Esophagus muscularis mucosa (tissue), 3 donors: ENCODE results near the gene PLXNB3.

Source experiments
- POLR2AphosphoS5 ChIP-seq, 2 donors: sonication (generic); formaldehyde crosslinking; IDR thresholded peaks; one replicate each; pipeline ENCODE4 v1.6.1; 2017; ENCODE audit warnings: antibody characterized with exemption in 2 of 2
- TF ChIP-seq, protein P1 (sequence below), 3 experiments: fragments of 200-600 bp in 2 of 3; fragments of 450-650 bp in 1 of 3; sonication (generic) in 2 of 3; IDR thresholded peaks; one replicate each; pipeline ENCODE4 v1.5.1; 2017 to 2019; ENCODE audit warnings: antibody characterized with exemption in 3 of 3, mild to moderate bottlenecking in 2 of 3, moderate library complexity in 1 of 3

DNA sequence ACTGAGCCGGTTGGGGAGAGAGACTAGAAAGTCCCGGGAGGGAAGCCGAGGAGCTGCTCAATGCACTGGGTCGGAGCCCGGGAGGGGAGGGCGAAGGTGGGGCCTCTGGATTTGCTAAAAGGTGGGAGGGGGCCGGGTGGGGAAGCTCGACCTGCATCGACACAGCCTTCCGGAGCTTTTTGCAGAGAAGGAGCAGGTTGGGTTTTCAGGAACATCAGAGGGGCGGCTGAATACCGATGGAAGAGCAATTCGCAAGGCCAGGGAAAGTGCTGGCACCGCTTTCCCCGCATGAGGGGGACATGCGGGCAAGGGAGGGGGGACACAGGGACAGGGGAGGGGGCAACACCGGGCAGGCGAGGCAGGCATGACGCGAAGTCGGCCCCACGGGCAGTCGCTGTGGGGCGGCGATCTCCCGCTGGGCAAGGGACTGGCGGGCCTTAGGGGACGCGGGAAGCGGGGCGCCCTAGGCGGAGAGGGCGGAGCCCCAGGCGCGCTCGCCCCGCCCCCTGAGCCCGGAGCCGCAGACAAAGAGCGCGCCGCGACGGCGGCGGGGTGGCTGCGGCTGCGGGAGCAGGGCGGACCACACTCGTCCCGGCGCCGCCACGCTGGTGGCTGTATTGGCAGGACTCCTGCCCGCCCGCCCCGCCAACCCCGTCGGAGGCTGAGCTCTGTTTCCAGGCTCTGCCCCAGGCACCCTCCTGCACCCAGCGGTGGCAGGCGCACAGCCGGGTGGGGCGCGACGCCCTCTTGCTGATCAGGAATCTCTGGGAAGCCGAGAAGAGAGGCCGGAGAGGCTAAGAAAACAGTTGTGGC lies 54.7 kb downstream of the PLXNB3 start:
- TF ChIP-seq, protein P1, sequence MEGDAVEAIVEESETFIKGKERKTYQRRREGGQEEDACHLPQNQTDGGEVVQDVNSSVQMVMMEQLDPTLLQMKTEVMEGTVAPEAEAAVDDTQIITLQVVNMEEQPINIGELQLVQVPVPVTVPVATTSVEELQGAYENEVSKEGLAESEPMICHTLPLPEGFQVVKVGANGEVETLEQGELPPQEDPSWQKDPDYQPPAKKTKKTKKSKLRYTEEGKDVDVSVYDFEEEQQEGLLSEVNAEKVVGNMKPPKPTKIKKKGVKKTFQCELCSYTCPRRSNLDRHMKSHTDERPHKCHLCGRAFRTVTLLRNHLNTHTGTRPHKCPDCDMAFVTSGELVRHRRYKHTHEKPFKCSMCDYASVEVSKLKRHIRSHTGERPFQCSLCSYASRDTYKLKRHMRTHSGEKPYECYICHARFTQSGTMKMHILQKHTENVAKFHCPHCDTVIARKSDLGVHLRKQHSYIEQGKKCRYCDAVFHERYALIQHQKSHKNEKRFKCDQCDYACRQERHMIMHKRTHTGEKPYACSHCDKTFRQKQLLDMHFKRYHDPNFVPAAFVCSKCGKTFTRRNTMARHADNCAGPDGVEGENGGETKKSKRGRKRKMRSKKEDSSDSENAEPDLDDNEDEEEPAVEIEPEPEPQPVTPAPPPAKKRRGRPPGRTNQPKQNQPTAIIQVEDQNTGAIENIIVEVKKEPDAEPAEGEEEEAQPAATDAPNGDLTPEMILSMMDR (IDR thresholded peaks at IDR 0.05): no peak
- TF ChIP-seq POLR2AphosphoS5 (IDR thresholded peaks at IDR 0.05): no peak
